SK-N-SH (cell line): ENCODE data around the gene MREG.

ENCODE experiments used
- CHD2 ChIP-seq: fragments of 150-350 bp; IDR thresholded peaks from 2 replicates; pipeline ENCODE4 v1.6.1; 2018; ENCODE audit warnings: low read length; ENCODE audit not compliant: partially characterized antibody
- EZH2phosphoT487 ChIP-seq: fragments of 200-600 bp; sonication (generic); IDR thresholded peaks from 2 replicates; pipeline ENCODE4 v1.6.1; 2017; ENCODE audit warnings: low read depth, mixed run types, mild to moderate bottlenecking, antibody characterized with exemption, moderate library complexity, borderline replicate concordance
- GABPA ChIP-seq: IDR thresholded peaks from 2 replicates; pipeline ENCODE4 v1.4.0; 2012; ENCODE audit warnings: low read depth, mild to moderate bottlenecking
- RCOR1 ChIP-seq: fragments of 150-350 bp; IDR thresholded peaks from 2 replicates; pipeline ENCODE4 v1.6.1; 2017; ENCODE audit warnings: antibody characterized with exemption, low read length
- TF ChIP-seq, protein P1 (sequence below): IDR thresholded peaks from 2 replicates; pipeline ENCODE4 v1.6.1; 2012; ENCODE audit warnings: mild to moderate bottlenecking, low read depth, low read length, moderate library complexity
- TF ChIP-seq, protein P2 (sequence below): fragments of 200-600 bp; sonication (generic); IDR thresholded peaks from 2 replicates; pipeline ENCODE4 v1.6.1; 2017; ENCODE audit warnings: antibody characterized with exemption, mild to moderate bottlenecking, moderate library complexity
- TF ChIP-seq, protein P3 (sequence below): fragments of 150-350 bp; IDR thresholded peaks from 2 replicates; pipeline ENCODE4 v1.6.1; 2016; ENCODE audit warnings: mild to moderate bottlenecking, low read depth, low read length
- TF ChIP-seq, protein P4 (sequence below): fragments of 150-350 bp; IDR thresholded peaks from 2 replicates; pipeline ENCODE4 v1.6.1; 2017; ENCODE audit warnings: antibody characterized with exemption, low read length, low read depth, borderline replicate concordance

DNA sequence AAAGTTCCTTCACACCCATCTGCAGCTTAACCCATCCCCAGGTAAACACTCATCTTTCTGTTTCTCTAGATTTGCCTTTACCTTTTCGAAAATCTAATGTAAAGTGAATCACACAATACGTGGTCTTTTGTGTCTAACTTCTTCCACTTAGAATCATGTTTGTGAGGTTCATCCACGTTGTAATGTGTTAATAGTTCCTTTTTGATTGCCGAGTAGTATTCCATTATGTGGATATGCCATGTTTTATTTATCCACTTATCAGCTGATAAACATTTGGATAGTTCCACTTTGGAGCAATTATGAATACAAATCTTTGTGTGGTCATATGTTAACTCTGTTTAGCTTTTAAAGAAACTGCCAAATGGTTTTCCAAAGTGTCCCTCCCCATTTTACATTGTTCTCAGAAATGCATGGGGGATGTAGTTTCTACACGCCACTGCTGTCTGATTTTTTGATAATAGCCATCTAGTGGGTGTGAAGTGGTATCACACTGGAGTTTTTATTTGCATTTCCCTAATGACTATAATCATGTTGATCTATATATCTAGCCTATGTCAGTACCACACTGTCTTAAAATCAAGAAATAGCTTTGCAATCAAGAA lies 46.0 kb upstream of the MREG start:
- TF ChIP-seq EZH2phosphoT487 (no peak), GABPA (no peak), RCOR1 (no peak), CHD2 (no peak)
- TF ChIP-seq, protein P1, sequence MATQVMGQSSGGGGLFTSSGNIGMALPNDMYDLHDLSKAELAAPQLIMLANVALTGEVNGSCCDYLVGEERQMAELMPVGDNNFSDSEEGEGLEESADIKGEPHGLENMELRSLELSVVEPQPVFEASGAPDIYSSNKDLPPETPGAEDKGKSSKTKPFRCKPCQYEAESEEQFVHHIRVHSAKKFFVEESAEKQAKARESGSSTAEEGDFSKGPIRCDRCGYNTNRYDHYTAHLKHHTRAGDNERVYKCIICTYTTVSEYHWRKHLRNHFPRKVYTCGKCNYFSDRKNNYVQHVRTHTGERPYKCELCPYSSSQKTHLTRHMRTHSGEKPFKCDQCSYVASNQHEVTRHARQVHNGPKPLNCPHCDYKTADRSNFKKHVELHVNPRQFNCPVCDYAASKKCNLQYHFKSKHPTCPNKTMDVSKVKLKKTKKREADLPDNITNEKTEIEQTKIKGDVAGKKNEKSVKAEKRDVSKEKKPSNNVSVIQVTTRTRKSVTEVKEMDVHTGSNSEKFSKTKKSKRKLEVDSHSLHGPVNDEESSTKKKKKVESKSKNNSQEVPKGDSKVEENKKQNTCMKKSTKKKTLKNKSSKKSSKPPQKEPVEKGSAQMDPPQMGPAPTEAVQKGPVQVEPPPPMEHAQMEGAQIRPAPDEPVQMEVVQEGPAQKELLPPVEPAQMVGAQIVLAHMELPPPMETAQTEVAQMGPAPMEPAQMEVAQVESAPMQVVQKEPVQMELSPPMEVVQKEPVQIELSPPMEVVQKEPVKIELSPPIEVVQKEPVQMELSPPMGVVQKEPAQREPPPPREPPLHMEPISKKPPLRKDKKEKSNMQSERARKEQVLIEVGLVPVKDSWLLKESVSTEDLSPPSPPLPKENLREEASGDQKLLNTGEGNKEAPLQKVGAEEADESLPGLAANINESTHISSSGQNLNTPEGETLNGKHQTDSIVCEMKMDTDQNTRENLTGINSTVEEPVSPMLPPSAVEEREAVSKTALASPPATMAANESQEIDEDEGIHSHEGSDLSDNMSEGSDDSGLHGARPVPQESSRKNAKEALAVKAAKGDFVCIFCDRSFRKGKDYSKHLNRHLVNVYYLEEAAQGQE, result no peak
- TF ChIP-seq, protein P2, sequence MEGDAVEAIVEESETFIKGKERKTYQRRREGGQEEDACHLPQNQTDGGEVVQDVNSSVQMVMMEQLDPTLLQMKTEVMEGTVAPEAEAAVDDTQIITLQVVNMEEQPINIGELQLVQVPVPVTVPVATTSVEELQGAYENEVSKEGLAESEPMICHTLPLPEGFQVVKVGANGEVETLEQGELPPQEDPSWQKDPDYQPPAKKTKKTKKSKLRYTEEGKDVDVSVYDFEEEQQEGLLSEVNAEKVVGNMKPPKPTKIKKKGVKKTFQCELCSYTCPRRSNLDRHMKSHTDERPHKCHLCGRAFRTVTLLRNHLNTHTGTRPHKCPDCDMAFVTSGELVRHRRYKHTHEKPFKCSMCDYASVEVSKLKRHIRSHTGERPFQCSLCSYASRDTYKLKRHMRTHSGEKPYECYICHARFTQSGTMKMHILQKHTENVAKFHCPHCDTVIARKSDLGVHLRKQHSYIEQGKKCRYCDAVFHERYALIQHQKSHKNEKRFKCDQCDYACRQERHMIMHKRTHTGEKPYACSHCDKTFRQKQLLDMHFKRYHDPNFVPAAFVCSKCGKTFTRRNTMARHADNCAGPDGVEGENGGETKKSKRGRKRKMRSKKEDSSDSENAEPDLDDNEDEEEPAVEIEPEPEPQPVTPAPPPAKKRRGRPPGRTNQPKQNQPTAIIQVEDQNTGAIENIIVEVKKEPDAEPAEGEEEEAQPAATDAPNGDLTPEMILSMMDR, result peak; percentile 32; the same call in 1 of the 2 replicates
- TF ChIP-seq, protein P3, sequence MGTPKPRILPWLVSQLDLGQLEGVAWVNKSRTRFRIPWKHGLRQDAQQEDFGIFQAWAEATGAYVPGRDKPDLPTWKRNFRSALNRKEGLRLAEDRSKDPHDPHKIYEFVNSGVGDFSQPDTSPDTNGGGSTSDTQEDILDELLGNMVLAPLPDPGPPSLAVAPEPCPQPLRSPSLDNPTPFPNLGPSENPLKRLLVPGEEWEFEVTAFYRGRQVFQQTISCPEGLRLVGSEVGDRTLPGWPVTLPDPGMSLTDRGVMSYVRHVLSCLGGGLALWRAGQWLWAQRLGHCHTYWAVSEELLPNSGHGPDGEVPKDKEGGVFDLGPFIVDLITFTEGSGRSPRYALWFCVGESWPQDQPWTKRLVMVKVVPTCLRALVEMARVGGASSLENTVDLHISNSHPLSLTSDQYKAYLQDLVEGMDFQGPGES, result no peak
- TF ChIP-seq, protein P4, sequence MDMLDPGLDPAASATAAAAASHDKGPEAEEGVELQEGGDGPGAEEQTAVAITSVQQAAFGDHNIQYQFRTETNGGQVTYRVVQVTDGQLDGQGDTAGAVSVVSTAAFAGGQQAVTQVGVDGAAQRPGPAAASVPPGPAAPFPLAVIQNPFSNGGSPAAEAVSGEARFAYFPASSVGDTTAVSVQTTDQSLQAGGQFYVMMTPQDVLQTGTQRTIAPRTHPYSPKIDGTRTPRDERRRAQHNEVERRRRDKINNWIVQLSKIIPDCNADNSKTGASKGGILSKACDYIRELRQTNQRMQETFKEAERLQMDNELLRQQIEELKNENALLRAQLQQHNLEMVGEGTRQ, result no peak
